ENCODE results near the gene ALDH5A1. TPM values are rescaled to one million over a fixed set of nuclear protein-coding genes. Genes with fewer than 3 reads are reported as not detected.

The ALDH5A1 gene
- polyA plus RNA-seq, 3 donors = 27.5 to 32.7 (median 30.6) TPM

DNA sequence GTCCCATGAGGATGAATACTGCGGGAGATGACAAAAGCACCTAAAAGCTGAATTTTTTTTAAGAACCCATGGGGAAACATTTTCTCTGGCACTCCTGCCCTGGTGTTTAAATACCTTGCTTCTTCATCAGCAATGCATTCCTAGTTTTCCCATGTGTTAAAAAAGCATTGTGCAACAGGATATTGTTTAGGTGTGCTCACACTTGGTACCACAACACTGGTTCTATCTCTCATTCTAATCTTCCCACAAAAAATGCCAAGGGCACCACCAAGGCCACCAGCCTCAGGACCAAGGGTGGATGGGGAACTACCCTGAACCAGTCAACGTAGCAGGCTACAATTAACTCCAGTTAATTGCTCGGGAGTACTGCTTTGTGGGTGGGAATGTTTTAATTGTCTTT lies 50.9 kb downstream of the ALDH5A1 start:
- DNase-seq (ENCODE audit: extremely low read depth in 1 of 11, low read depth in 9 of 11, low spot score in 4 of 11) = no peak

DNA sequence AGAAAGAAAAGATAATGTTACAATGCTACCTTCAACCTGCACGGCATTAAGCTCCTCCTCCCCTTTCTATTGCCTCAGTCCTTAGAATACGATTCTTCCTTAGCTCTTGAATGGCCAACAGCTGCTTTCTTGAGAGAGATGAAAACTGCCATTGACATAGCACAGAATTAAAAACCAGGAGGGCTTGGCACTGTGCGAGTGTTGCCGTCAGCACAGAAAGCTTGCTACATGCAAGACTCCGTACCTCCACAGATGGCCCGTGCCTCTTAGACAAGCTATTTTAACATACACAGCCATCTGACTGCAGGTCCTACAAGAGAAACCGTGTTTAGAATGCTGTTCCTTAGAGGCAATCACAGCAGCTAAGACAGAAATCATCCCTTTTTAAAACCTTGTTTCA lies 51.7 kb downstream of the ALDH5A1 start:
- no peak for DNase-seq (ENCODE audit: extremely low read depth in 1 of 11, low read depth in 9 of 11, low spot score in 4 of 11)

DNA sequence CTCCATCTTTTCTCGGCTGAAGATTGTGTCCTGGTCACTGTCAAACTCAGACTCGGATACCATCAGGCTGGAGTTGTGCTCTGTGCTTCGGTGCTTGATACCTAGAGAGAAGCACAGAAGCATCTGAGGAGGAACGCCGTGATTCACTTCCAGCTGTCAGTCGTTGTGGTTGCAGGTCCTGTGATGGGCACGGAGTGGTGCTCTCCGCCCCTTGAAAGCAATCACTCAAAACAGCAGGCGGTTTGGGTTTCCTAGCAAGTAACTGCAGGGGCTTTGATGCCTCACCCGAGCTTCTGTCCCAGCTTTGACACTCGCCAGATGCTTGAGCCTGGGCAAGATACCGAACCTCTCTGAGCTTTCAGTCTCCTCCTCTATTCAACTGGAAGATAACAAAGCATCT lies 52.5 kb downstream of the ALDH5A1 start:
- DNase-seq (ENCODE audit: extremely low read depth in 1 of 11, low read depth in 9 of 11, low spot score in 4 of 11) = peak in 4 of 11 donors; percentile 4 to 12 (median 10)

- DNase-seq (ENCODE audit: extremely low read depth in 1 of 11, low read depth in 9 of 11, low spot score in 4 of 11) = no peak
Observed at GRCh38 chr6:24549158-24549557, 54.4 kb downstream of the ALDH5A1 start.

- no peak for DNase-seq (ENCODE audit: extremely low read depth in 1 of 11, low read depth in 9 of 11, low spot score in 4 of 11)
Observed at GRCh38 chr6:24549674-24550353, 55.0 kb downstream of the ALDH5A1 start.

GRCh38 chr6:24551139-24551538 lies 56.4 kb downstream of the ALDH5A1 start:
- DNase-seq (ENCODE audit: extremely low read depth in 1 of 11, low read depth in 9 of 11, low spot score in 4 of 11) = no peak

DNA sequence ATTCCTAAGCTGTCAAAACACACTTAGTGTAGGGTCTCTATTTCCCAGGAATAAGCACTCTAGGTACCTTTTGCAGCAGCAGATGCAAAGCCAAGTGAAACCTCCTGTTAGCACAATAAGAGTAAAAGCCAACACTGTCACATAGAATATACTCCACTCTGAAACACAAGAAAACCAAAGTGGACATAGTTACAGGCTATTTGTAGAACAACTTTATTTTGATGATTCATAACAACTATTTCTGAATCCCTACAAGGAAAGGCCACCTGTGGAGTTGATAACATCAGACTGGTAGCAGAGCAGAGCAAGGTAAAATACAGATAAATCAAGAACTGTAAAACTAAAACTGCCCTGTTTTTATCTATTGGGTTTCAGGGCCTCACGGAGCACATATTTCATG lies 59.7 kb downstream of the ALDH5A1 start:
- DNase-seq (ENCODE audit: extremely low read depth in 1 of 11, low read depth in 9 of 11, low spot score in 4 of 11) = no peak

DNA sequence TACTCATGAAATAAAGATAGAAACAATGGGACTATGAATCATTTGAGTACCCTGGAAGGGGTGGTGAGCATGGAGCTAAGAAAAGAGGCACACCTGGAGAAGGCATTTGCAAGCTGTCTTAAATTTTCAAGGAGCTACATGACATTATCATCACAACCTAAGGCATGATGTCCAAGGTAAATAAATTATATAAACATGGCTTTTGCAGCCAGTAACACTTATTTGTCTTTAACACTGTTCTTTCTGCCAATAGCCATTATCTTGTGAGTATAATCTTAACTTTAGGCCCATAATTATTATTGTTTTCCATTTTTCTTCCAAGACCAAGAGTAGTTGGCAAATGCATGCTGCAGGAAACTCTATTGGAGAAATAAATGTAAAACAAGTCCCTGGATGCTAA lies 63.7 kb downstream of the ALDH5A1 start:
- no peak for DNase-seq (ENCODE audit: extremely low read depth in 1 of 11, low read depth in 9 of 11, low spot score in 4 of 11)

DNA sequence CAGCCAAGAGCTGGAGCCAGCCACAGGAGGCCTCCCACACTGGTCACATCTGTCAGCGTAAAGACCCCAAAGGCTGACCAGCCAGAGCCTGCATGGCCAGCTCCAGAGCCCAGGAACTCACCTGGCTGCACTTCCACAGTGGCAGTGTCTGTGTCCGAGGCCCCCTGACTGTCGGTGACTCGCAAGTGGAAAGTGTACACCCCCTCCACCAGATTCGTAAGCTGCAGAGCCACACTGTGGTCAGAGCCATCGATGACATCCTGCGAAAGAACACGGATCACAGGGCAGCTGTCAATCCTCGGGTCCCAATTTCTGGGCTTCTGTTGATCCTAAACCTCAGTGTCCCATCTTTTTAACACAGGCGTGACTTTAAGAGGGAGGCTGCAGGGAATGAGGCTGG lies 69.3 kb downstream of the ALDH5A1 start:
- DNase-seq (ENCODE audit: extremely low read depth in 1 of 11, low read depth in 9 of 11, low spot score in 4 of 11) = no peak

DNA sequence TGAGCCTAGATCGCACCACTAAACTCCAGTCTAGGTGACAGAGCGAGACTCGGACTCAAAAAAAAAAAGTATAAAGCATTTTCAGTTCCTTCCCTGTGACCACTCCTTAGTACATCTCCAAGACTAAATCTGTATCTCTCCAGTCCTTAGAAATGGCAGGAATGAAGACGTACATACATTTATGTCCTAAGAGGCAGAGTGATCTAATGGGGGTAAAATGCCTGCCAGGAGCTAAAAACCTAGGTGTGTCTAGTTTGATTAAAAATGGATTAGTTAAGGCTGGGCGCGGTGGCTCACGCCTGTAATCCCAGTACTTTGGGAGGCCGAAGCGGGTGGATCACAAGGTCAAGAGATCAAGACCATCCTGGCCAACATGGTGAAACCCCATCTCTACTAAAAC lies 70.4 kb downstream of the ALDH5A1 start:
- DNase-seq (ENCODE audit: extremely low read depth in 1 of 11, low read depth in 9 of 11, low spot score in 4 of 11) = no peak

DNA sequence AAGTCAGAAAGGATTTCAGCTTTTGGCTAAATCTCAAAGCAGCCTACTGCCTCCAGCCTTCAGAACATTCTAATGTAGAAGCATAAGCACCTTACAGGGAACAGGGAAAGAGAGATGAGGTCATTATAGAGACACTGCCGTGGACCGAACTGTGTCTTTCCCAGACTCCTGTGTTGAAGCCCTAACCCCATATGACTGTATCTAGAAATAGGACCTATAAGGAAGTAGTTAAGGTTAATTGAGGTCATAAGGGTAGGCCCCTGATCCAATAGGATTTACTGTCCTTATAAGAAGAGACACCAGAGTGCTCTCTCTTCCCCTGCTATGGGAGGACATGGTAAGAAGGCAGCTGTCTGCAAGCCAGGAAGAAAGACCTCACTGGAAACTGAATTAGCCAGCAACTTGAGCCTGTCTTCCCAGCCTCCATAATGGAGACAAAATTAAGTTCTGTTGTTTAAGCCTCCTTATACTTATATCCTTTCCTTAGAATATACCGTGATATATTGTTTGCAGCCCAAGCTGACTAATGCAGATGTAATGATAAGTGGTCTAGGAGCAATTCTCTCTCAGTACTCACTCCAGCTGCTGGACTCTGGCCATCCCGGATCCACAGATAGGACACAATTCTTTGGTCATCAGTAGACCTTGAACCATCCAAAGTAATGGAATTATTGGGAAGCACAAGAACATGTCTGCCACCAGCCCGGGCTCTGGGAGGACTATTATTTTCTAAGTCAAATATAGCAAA lies 71.4 kb downstream of the ALDH5A1 start:
- no peak for DNase-seq (ENCODE audit: extremely low read depth in 1 of 11, low read depth in 9 of 11, low spot score in 4 of 11)

GRCh38 chr6:24568683-24569082 lies 73.9 kb downstream of the ALDH5A1 start:
- DNase-seq (ENCODE audit: extremely low read depth in 1 of 11, low read depth in 9 of 11, low spot score in 4 of 11) = no peak

- DNase-seq (ENCODE audit: extremely low read depth in 1 of 11, low read depth in 9 of 11, low spot score in 4 of 11) = no peak
Observed at GRCh38 chr6:24569811-24570210, 75.0 kb downstream of the ALDH5A1 start.

DNA sequence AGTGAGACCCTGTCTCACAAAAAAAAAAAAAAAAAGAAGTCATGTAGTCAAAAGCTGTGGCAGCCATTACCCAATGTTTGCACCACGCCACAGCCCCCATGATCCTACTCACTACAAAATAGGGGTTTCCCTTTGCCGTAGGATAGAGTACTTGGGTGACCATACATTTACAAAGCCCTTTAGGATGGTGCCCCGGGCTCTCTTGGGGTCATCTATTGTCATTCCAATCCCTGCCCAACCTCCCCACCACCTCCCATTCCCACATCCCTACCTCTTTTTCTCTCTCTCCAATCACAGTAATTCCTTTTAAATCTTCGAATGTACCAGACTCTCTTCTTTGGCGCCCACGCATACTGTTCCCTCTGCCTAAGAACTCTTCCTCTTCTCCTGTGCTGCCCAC lies 76.6 kb downstream of the ALDH5A1 start:
- no peak for DNase-seq (ENCODE audit: extremely low read depth in 1 of 11, low read depth in 9 of 11, low spot score in 4 of 11)

- DNase-seq (ENCODE audit: extremely low read depth in 1 of 11, low read depth in 9 of 11, low spot score in 4 of 11) = no peak
Observed at GRCh38 chr6:24574809-24575208, 80.0 kb downstream of the ALDH5A1 start.

- no peak for DNase-seq (ENCODE audit: extremely low read depth in 1 of 11, low read depth in 9 of 11, low spot score in 4 of 11)
Observed at GRCh38 chr6:24576447-24576846, 81.7 kb downstream of the ALDH5A1 start.

GRCh38 chr6:24581084-24581669 lies 86.4 kb downstream of the ALDH5A1 start:
- peak in 10 of 11 donors; percentile 35 to 72 (median 59) for DNase-seq (ENCODE audit: extremely low read depth in 1 of 11, low read depth in 9 of 11, low spot score in 4 of 11)

DNA sequence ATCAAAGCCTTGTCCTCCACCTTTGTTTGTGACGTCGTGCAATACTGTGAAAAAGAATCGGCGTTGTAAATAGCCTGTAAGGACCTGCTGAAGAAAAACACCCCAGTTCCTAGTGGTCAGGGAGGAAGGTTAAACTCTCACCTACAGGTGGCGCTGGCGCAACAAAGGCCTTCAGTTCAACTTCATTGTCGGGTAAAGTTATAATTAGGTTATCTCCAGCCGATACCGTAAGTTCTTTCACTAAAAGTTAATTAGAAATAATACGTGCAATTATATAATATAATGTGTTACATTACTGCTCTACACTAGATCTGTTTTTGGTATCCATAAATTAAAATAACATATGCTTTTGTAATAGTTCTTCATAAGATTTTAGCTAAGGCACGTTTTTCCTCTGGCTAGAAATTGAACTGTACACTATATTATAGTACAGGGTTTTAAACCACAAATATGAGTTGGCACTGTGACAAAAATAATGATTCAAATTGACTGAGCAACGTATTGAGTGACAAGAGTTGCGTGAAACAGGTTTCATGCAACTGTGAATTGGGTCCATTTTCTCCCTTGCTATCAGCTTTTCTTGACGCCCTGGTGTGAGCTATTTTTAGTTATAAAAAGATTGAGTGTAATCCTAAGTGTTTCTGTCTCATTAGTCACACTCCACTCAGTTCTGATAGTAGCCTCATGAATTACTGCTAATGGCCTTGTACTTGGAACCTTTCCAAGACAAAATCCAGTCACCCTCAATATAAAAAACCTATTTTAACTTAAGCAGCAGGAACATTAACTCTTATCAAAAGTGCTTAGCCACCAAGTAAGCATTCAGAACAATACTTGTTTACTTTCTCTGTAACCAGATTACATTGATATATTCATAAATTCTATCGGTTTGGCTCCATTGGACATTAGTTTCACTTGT lies 89.0 kb downstream of the ALDH5A1 start:
- peak; percentile 42 to 81 (median 62) for DNase-seq (ENCODE audit: extremely low read depth in 1 of 11, low read depth in 9 of 11, low spot score in 4 of 11)

- no peak for DNase-seq (ENCODE audit: extremely low read depth in 1 of 11, low read depth in 9 of 11, low spot score in 4 of 11)
Observed at GRCh38 chr6:24584382-24584720, 89.6 kb downstream of the ALDH5A1 start.
